ENCODE data around the gene AACS. TPM values are rescaled to one million over a fixed set of nuclear protein-coding genes. Genes with fewer than 3 reads are reported as not detected.

AACS gene
- 21.1 and 22.0 TPM in 2 replicates for total RNA-seq (2012; rRNA removed)
- 24.0 and 24.9 TPM in 2 replicates for polyA plus RNA-seq (2012; rRNA removed)
- polyA plus RNA-seq (2012; cell fraction: cytosol; rRNA removed) = 19.0 and 22.8 TPM in 2 replicates
- polyA plus RNA-seq (2012; cell fraction: nucleus; rRNA removed; ENCODE audit: low replicate concordance) = 44.6 and 53.6 TPM in 2 replicates
- percentile 70 among the genes with signal in this experiment for Bru-seq, nascent RNA
- BruChase-seq, experiment 1, labeled RNA remaining after a 6-hour chase = percentile 67 among the genes with signal in this experiment
- percentile 66 among the genes with signal in this experiment for BruChase-seq, experiment 2, labeled RNA remaining after a 2-hour chase
- long read RNA-seq, transcript AACS-201 (18 exons, 3,316 nt) = major isoform, 22 of 32 reads
- long read RNA-seq, partial matches to known transcripts = 3 of 32 reads
- long read RNA-seq, other reads (novel, unspliced or antisense) = 7 of 32 reads

GRCh38 chr12:125065021-125065918 lies at the start of gene AACS:
TSS of gene AACS (plus strand) at chr12:125065435. CDS start at chr12:125065585, 150 bp downstream.
- H2AFZ ChIP-seq (replicated peaks; ENCODE audit: low read length, poor library complexity) = peak within 1 kb of the TSS; percentile 99
- ATAC-seq (ENCODE audit: low read depth) (peak; percentile 99), DNase-seq (peak; percentile 64)
- peak within 1 kb of the TSS; percentile 74 to 93 for H4K8ac ChIP-seq (ENCODE audit: low read depth in 2 of 2, low read length in 2 of 2)
- peaks cover 7% of the 10 kb centered on the region; the same call in 1 of the 2 replicates for H3K36me3 ChIP-seq (ENCODE audit: control insufficient read depth, insufficient read depth, low read length)
- ChIA-PET POLR2A (ENCODE audit: unreplicated experiment) (no interaction called here), CTCF (no interaction called here)
- 0 out of 2 replicates have a peak, but pooled peaks cover 5% of the 10 kb centered on the region for H4K20me1 ChIP-seq (ENCODE audit: insufficient read depth, low read length)
- H2BK120ac ChIP-seq (ENCODE audit: low read depth, low read length) = no peak within 1 kb of the TSS
- H3K4me2 ChIP-seq (ENCODE audit: low read depth, low read length) = peak within 1 kb of the TSS; percentile 93
- TF ChIP-seq NFE2L2 (IDR thresholded peaks at IDR 0.05; ENCODE audit: low read depth, low read length) (no peak), CHD1 (IDR thresholded peaks at IDR 0.05; ENCODE audit: low read depth, low read length) (no peak), POLR2A (IDR thresholded peaks at IDR 0.05; ENCODE audit: low read depth, low read length) (peak; percentile 67; the same call in 1 of the 2 replicates), CEBPB (IDR thresholded peaks at IDR 0.05; ENCODE audit: low read depth, low read length) (no peak), MAZ (IDR thresholded peaks at IDR 0.05; ENCODE audit: borderline replicate concordance, low read depth, low read length) (no peak), MXI1 (IDR thresholded peaks at IDR 0.05; ENCODE audit: borderline replicate concordance, low read depth, low read length) (no peak), ELK1 (IDR thresholded peaks at IDR 0.05; ENCODE audit: borderline replicate concordance, low read depth, low read length) (no peak)
- H3K9me3 ChIP-seq (ENCODE audit: control insufficient read depth, insufficient read depth, low read length) = no peaks in the 10 kb centered on the region
- peak within 1 kb of the TSS; percentile 30; the same call in 1 of the 2 replicates for H4K5ac ChIP-seq (ENCODE audit: low read depth, low read length)
- H2AK5ac ChIP-seq (ENCODE audit: low read depth, low read length) = peak within 1 kb of the TSS; percentile 73; the same call in 1 of the 2 replicates
- BruUV-seq (replicated peaks) = no TSS peak
- intact Hi-C loops (cut with micrococcal nuclease) = loop anchor here (2.0 to 5.0 kb wide), 2 partner anchors 16 to 73 kb away; partner anchors contain the start of gene BRI3BP
- in situ Hi-C loops (cut with MboI; ENCODE audit: low sequenced_read_pairs) = no loop called here
- H3K14ac ChIP-seq (replicated peaks; ENCODE audit: low read depth, low read length) = no peak within 1 kb of the TSS; the same call in 1 of the 2 replicates
- peak within 1 kb of the TSS; percentile 88 for H3K23ac ChIP-seq (ENCODE audit: low read depth, low read length)
- H3K18ac ChIP-seq (ENCODE audit: low read depth, low read length) = no peak within 1 kb of the TSS
- H3K4me3 ChIP-seq (ENCODE audit: insufficient read depth, low read depth, low read length) = peak within 1 kb of the TSS; percentile 90
- H3K79me1 ChIP-seq (ENCODE audit: low read depth in 1 of 2, low read length in 2 of 2) = peaks cover 0 to 33% of the 10 kb centered on the region in 2 experiments; a peak in 2 of 4 replicates
- H3K27ac ChIP-seq (ENCODE audit: insufficient read depth, low read length) = peak within 1 kb of the TSS; percentile 42; the same call in 1 of the 2 replicates
- 0% methylated on average over 6 of the region's 80 CpGs; no CpG with 5 or more reads in 1 of the 2 experiments for WGBS, 2 experiments (ENCODE audit: extremely low coverage in 2 of 2, insufficient read length in 1 of 2)
- H3K9me1 ChIP-seq (ENCODE audit: insufficient read depth, low read length) = no peaks in the 10 kb centered on the region; the same call in 1 of the 2 replicates
- no peak within 1 kb of the TSS for H2BK20ac ChIP-seq (ENCODE audit: low read depth, low read length)
- H3K27me3 ChIP-seq (ENCODE audit: control insufficient read depth, insufficient read depth, low read length) = no peaks in the 10 kb centered on the region
- H4K91ac ChIP-seq (ENCODE audit: insufficient read depth, low read depth, low read length) = peak within 1 kb of the TSS; percentile 67
- H2BK5ac ChIP-seq (ENCODE audit: low read depth, low read length, poor library complexity, severe bottlenecking) = peak within 1 kb of the TSS; percentile 16
- H2AK9ac ChIP-seq (replicated peaks; ENCODE audit: low read depth, low read length, poor library complexity) = peak within 1 kb of the TSS; percentile 95
- peaks cover 3% of the 10 kb centered on the region for H3K4me1 ChIP-seq (ENCODE audit: control insufficient read depth, insufficient read depth, low read length)
- H3K4ac ChIP-seq (ENCODE audit: low read depth, low read length) = peak within 1 kb of the TSS; percentile 79
- H3K9ac ChIP-seq (ENCODE audit: low read depth, low read length) = peak within 1 kb of the TSS; percentile 85
- dilution Hi-C loops (cut with HindIII; ENCODE audit: low sequenced_read_pairs, unreplicated experiment) = no loop called here
- H3K56ac ChIP-seq (ENCODE audit: extremely low read depth, insufficient read depth, low read length) = peak within 1 kb of the TSS; percentile 51; the same call in 1 of the 2 replicates
- no peak within 1 kb of the TSS for H2BK15ac ChIP-seq (ENCODE audit: low read depth, low read length)
